ENCODE data around the gene ECSCR. TPM values are rescaled to one million over a fixed set of nuclear protein-coding genes. Genes with fewer than 3 reads are reported as not detected.
"Not testable (repeated sequence)": the region's sequence is repeated elsewhere in the genome, so short reads cannot be mapped to it uniquely, and the experiment has no call there.

The ECSCR gene, protein sequence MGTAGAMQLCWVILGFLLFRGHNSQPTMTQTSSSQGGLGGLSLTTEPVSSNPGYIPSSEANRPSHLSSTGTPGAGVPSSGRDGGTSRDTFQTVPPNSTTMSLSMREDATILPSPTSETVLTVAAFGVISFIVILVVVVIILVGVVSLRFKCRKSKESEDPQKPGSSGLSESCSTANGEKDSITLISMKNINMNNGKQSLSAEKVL
- 10 to 100 TPM in 2 of 4 donors, 1 to 10 TPM in 2; 4.2 to 16.6 (median 9.4) TPM for total RNA-seq

DNA sequence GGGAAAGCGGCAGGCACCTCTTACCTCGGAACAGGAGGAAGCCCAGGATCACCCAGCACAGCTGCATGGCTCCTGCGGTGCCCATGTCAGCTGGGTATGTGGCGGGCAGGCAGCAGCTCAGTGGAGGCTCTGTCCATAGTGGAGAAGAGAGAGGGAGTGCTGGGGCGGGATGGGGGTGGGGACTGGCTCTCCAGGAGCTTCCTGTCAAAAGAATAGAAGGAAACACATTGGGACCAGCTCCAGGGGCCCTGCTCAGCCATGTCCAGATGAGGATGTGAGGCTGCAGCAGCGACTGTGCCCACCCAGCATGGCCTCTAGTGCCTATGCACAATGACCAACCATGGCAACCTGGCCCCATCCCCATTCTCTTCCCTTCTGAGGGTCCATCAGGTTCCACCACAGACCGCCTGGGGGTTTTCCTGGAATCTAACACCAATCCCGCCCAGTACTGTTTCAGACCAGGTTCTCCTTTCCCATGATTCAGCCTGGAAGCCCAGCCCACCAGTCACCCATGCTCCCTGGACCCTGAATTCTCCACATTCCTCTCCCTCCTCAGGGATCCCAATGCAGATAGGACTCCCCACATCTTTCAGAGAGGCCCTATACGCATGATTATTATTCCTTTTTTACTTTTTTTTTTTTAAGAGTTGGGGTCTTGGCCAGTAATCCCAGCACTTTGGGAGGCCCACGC, at the start of gene ECSCR:
Gene ECSCR (minus strand): TSS at position 158 of the 691 bp plus-strand sequence. CDS start 73 bp downstream, at position 85.
- H3K4me1 ChIP-seq, result peaks cover 12% of the 10 kb centered on the region
- no peaks in the 10 kb centered on the region for H3K27me3 ChIP-seq
- H3K36me3 ChIP-seq, result no peaks in the 10 kb centered on the region
- no peak for DNase-seq (ENCODE audit: low spot score in 2 of 2)
- H3K9me3 ChIP-seq, result no peaks in the 10 kb centered on the region
- peak within 1 kb of the TSS; percentile 17 for H3K4me3 ChIP-seq
- H3K27ac ChIP-seq, result peak within 1 kb of the TSS; percentile 53
- 83% methylated on average over 10 of the region's 10 CpGs for WGBS
- TF ChIP-seq POLR2A (IDR thresholded peaks at IDR 0.05) (no peak), POLR2AphosphoS5 (IDR thresholded peaks at IDR 0.05) (no peak), EP300 (IDR thresholded peaks at IDR 0.05) (no peak)
- TF ChIP-seq, protein P1, sequence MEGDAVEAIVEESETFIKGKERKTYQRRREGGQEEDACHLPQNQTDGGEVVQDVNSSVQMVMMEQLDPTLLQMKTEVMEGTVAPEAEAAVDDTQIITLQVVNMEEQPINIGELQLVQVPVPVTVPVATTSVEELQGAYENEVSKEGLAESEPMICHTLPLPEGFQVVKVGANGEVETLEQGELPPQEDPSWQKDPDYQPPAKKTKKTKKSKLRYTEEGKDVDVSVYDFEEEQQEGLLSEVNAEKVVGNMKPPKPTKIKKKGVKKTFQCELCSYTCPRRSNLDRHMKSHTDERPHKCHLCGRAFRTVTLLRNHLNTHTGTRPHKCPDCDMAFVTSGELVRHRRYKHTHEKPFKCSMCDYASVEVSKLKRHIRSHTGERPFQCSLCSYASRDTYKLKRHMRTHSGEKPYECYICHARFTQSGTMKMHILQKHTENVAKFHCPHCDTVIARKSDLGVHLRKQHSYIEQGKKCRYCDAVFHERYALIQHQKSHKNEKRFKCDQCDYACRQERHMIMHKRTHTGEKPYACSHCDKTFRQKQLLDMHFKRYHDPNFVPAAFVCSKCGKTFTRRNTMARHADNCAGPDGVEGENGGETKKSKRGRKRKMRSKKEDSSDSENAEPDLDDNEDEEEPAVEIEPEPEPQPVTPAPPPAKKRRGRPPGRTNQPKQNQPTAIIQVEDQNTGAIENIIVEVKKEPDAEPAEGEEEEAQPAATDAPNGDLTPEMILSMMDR (IDR thresholded peaks at IDR 0.05), result no peak

DNA sequence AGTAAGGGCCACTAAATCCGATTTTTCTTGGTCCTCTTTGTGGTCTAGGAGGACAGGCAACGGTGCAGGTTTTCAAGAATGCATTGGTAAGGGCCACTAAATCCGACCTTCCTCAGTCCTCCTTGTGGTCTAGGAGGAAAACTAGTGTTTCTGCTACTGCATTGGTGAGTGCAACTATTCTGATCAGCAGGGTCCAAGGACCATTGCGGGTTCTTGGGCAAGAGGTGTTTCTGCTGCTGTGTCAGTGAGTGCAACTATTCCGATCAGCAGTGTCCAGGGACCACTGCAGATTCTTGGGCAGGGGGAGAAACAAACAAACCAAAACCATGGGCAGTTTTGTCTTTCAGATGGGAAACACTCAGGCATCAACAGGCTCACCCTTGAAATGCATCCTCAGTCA, 42.2 kb upstream of the ECSCR start:
- H3K36me3 ChIP-seq; H3K4me1 ChIP-seq; H3K27ac ChIP-seq; H3K9me3 ChIP-seq; DNase-seq (ENCODE audit: low spot score in 2 of 2); H3K27me3 ChIP-seq; H3K4me3 ChIP-seq: not testable (repeated sequence)
- WGBS, result 87% methylated on average over 5 of the region's 5 CpGs

DNA sequence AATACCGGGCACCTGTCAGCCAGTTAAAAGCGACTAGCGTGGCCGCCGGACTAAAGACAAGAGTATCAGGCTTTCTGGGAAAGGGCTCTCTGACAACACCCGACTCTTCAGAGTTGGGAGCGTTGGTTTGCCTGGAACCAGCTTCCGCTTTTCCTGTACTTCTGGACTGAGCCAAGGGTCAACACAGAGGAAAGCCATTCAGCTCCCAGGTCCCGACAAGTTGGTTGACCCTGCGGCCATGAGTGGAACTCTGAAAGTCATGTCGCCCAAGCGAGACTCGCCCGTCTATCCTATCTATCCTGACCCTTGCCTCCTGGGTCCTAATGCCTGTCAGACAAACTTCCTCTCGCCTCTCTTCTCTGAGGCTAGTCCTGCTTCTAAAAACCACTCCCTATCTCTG, 41.3 kb upstream of the ECSCR start:
- H3K9me3 ChIP-seq; H3K27ac ChIP-seq; H3K36me3 ChIP-seq; H3K4me1 ChIP-seq; H3K4me3 ChIP-seq; H3K27me3 ChIP-seq; DNase-seq (ENCODE audit: low spot score in 2 of 2): not testable (repeated sequence)
- 86% methylated on average over 15 of the region's 15 CpGs for WGBS

DNA sequence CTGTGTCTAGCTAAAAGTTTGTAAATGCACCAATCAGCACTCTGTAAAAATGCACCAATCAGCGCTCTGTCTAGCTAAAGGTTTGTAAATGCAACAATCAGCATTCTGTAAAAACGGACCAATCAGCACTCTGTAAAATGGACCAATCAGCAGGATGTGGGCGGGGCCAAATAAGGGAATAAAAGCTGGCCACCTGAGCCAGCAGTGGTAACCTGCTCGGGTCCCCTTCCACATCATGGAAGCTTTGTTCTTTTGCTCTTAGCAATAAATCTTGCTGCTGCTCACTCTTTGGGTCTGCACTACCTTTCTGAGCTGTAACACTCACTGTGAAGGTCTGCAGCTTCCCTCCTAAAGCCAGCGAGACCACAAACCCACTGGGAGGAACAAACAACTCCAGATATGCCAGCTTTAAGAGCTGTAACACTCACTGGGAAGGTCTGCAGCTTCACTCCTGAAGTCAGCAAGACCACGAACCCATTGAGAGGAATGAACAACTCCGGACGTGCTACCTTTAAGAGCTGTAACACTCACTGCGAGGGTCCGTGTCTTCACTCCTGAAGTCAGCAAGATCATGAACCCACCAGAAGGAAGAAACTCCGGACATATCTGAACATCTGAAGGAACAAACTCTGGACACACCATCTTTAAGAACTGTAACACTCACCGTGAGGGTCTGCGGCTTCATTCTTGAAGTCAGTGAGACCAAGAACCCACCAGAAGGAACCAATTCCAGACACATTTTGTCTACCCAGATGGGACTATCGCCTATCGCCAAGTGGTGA, 40.7 kb upstream of the ECSCR start:
- H3K4me1 ChIP-seq; H3K27ac ChIP-seq; DNase-seq (ENCODE audit: low spot score in 2 of 2); H3K36me3 ChIP-seq; H3K9me3 ChIP-seq; H3K27me3 ChIP-seq; H3K4me3 ChIP-seq: not testable (repeated sequence)
- 91% methylated on average over 15 of the region's 15 CpGs for WGBS

DNA sequence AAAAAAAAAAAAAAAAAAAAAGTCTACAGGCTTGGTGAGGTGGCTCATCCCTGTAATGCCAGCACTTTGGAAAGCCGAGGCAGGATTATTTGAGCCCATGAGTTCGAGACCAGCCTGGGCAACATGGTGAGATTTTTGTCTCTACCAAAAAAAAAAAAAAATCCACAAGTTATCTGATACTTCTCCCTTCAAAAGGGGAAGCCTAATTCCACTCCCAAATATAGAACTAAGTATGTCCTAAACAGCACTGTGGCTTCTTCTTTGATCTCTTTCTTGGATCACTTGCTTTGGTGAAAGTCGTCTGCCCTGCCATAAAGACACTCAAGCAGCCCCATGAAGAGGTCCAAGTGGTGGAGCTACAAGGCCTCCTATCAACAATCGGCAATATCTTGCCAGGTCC, 38.8 kb upstream of the ECSCR start:
- TF ChIP-seq POLR2AphosphoS5 (IDR thresholded peaks at IDR 0.05) (no peak), POLR2A (IDR thresholded peaks at IDR 0.05) (no peak), EP300 (IDR thresholded peaks at IDR 0.05) (no peak)
- TF ChIP-seq, protein P1 (IDR thresholded peaks at IDR 0.05), result no peak
- no peaks in the 10 kb centered on the region for H3K27me3 ChIP-seq
- 92% methylated on average over 4 of the region's 4 CpGs for WGBS
- no peaks in the 10 kb centered on the region for H3K9me3 ChIP-seq
- H3K4me3 ChIP-seq, result no peak overlapping the region
- H3K36me3 ChIP-seq, result no peaks in the 10 kb centered on the region
- no peaks in the 10 kb centered on the region for H3K4me1 ChIP-seq
- DNase-seq (ENCODE audit: low spot score in 2 of 2), result no peak
- no peak overlapping the region for H3K27ac ChIP-seq

DNA sequence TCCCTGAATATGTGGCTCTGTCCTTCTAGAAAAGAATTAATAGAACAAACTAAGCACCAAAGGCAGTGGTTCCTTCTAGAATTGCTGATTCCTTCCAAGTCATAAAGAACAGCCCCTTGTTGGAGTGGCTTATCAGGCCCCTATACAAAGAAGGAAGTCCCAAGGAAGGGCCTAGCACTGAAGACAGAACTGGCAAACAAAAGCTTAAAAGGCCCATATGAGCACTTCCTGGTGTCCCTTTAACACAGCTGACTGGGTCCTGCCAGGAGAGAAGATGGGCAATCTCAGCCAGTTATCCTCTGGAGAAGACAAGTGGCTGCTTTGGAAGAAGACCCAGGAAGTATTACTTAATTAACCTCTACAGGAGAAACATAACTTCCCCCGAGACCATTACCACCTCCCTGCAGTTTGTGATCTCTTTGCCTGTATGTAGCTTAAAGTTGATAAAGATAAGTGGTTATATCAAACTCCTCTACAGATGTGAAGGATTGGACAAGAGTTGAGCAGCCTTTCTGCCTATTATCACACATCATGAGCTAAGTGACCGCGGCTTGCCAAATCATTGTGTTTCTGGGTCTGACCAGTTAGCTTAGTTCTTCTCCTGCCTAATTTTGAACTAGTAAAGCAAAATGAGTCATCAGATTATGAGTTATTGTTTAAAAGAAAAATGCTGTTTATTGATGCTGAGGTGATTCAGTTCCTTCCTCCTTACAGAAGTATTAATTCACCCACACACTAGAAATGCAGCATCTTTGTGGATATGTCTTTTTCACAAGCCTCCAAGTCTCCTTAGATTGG, 33.3 kb upstream of the ECSCR start:
- Histone ChIP-seq H3K9me3 (no peaks in the 10 kb centered on the region), H3K4me1 (peaks cover 14% of the 10 kb centered on the region), H3K36me3 (no peaks in the 10 kb centered on the region), H3K27ac (no peak overlapping the region), H3K27me3 (no peaks in the 10 kb centered on the region), H3K4me3 (no peak overlapping the region)
- 75% methylated on average over 3 of the region's 3 CpGs for WGBS
- TF ChIP-seq, protein P1 (IDR thresholded peaks at IDR 0.05), result no peak
- TF ChIP-seq POLR2AphosphoS5 (IDR thresholded peaks at IDR 0.05) (no peak), EP300 (IDR thresholded peaks at IDR 0.05) (no peak), POLR2A (IDR thresholded peaks at IDR 0.05) (no peak)
- no peak for DNase-seq (ENCODE audit: low spot score in 2 of 2)
